ENCODE results near the gene SSBP3.

DNA sequence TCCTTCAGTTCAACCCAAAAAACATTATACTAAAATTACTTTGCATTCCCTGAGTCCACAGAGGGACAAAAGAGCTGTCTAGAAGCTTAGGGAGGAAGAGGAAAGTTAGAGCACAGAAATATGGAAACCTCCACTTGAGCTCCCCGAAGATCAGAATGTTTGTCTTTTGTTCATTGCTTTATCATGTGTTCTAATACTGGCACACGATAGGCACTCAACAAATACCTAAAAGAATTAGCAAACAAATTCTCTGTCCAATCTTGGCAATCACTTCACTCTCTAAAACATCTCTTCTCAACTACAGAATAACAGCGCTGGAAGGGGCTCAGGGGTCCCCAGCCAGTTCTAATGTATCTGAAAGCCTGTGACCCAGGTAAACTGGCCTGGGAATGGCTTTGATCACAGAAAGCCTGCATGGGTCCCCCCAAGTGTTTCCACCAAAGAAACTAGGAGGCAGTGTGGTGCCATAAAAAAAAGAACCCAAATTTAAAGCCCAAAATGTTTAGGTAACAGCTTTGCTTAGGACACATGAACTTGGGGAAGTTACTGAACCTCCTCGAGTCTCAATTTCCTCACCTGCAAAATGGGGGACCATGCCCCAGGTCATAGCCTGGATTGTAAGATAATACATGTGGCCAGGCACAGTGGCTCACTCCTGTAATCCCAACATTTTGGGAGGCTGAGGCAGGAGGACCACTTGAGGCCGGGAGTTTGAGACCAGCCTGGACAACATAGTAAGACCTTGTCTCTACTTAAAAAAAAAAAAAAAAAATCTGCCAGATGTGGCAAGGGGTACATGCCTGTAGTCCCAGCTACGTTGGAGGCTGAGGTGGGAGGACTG lies 45.8 kb downstream of the SSBP3 start:
- TF ChIP-seq, protein P1, sequence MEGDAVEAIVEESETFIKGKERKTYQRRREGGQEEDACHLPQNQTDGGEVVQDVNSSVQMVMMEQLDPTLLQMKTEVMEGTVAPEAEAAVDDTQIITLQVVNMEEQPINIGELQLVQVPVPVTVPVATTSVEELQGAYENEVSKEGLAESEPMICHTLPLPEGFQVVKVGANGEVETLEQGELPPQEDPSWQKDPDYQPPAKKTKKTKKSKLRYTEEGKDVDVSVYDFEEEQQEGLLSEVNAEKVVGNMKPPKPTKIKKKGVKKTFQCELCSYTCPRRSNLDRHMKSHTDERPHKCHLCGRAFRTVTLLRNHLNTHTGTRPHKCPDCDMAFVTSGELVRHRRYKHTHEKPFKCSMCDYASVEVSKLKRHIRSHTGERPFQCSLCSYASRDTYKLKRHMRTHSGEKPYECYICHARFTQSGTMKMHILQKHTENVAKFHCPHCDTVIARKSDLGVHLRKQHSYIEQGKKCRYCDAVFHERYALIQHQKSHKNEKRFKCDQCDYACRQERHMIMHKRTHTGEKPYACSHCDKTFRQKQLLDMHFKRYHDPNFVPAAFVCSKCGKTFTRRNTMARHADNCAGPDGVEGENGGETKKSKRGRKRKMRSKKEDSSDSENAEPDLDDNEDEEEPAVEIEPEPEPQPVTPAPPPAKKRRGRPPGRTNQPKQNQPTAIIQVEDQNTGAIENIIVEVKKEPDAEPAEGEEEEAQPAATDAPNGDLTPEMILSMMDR (IDR thresholded peaks at IDR 0.05), result no peak
- TF ChIP-seq POLR2A (IDR thresholded peaks at IDR 0.05) (no peak), EP300 (IDR thresholded peaks at IDR 0.05; ENCODE audit: low read depth) (no peak), POLR2AphosphoS5 (IDR thresholded peaks at IDR 0.05) (no peak)
